SKM-1 treated with dmso at 0.1 percent for 144 hours (cell line): Measurements from ENCODE around the gene MAPK1IP1L.

Source experiments
- DNase-seq: peaks from one replicate; lab custom pipeline; 2025; ENCODE audit not compliant: unreplicated experiment; lab: John Stamatoyannopoulos, UW

Gene MAPK1IP1L

DNA sequence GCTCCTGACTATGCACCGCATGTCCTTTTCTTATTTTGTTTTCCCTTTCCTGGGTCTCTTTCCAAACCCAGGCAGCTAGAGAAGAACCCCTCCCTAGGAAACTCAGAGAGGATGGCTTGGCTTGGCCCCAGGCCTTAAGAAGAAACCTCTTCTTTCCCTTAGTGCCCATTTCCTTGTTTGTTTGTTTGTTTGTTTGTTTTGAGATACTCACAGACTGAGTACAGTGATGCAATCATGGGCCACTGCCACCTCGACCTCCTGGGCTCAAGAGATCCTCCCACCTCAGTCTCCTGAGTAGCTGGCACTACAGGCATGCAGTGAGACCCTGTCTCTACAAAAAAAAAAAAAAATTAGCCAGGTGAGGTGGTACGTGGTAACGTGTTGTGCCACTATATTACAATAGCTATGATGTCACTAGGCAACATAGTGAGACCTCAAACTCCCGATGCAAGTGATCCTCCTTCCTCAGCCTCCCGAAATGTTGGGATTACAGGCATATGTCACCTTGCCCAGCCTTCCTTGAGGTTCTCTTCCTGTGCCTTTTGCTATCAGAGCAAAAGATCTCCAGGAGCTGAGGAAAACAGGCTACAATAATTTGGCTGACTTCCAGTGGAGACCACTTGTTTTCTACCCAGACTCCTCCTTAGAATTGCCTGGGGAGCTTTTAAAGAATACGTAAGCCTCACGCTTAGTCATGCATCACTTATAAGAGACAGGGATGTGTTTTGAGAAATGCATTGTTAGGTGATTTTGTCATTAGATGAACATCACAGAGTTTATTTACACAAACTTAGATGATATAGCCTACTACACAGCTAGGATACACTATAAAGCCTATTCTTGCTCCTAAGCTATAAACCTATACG lies 43.1 kb downstream of the MAPK1IP1L start:
- no peak for DNase-seq

DNA sequence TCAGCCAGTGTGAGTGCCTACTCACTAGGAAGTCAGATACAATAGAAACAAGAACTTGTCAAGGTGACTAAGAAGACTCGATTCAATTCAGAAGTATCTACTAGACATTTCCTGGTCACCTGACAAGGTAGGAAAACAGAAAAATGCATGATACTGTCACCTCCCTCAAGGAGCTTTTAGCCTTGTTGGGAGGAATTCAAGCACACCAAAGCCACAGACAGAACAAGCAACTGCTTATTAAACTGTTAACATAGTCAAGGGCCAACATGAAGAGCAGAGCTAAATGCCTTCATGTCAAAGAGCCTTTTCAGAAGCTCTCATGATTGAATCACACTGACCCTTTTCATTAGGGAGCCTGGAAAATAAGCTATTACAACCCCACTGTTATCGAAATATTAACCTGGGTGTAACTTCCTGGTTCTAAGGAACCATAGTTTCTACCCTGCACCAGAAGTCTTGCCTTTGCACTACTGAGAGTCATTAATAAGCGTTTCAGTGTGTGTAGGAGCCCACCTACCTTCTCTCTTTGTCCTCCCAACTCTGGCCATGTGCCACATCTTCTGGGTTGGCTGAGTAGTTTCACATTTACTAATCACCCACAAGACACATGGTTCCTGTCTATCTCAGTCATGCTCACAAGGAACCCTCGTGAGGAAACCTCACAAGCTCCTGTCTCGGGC lies 46.6 kb downstream of the MAPK1IP1L start:
- DNase-seq: no peak

DNA sequence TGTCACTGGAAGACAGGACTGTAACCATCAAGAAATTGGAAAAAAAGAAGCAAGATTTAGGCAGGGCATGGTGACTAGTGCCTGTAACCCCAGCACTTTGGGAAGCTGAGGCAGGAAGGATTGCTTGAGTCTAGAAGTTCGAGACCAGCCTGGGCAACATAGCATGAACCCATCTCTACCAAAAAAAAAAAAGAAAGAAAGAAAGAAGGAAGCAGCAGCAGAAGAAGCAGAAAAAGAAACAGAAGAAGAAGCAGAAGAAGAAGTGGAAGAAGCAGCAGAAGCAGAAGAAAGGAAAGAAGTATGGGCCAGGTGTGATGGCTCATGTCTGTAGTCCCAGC lies 47.1 kb downstream of the MAPK1IP1L start:
- DNase-seq: no peak

DNA sequence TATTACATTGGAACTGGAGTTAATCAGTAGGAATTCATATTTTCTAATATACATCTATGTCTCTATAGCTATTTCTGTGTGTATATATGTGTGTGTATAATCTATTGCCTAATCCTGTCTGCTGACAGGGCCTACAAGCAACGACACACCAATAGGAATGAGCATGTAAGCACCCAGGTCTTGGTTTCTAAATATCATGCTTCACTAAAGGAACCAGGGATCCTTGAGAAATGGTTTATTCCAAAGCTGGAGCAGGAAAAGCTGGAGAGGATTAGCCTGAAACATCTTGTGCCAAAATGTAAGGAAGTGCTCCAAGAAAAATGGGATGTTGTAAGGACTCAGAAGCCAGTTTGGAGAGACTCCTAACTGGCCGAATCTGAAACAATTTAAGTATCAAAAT lies 48.3 kb downstream of the MAPK1IP1L start:
- DNase-seq: no peak

DNA sequence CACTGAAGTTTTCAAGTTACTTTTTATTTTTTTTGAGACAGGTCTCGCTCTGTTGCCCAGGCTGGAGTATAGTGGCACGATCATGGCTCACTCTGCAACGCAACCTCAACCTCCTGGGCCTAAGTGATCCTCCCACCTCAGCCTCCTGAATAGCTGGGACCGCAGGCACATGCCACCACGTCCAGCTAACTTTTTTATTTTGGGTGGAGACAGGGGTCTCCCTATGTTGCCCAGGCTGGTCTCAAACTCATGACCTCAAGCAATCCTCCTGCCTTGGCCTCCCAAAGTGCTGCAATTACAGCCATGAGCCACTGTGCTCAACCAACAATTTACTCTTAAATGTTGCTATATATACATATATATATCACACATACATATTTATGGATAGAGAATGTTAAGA lies 50.3 kb downstream of the MAPK1IP1L start:
- DNase-seq: no peak

DNA sequence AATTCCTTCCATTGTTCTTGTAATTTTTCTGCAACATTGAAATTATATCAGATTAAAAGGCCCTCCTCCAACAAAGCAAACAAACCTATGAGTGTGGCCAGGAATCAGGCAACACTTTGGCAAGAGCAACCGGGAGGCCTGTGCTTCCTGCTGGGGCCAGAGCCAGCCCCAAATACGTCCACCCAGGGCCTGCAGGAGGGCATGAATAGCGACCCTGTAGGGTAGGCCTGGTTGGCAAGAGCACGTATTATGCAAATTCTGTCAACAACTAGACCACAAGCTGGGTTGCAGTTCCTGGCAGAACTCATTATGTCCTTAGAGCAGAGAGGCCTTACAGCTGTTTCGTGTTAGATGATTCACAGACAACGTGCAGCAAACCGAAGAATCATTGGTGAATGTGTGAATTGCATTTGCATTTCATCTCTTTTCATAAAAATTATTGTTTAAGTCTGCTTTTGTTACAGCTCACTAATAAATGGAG lies 50.7 kb downstream of the MAPK1IP1L start:
- no peak for DNase-seq

DNA sequence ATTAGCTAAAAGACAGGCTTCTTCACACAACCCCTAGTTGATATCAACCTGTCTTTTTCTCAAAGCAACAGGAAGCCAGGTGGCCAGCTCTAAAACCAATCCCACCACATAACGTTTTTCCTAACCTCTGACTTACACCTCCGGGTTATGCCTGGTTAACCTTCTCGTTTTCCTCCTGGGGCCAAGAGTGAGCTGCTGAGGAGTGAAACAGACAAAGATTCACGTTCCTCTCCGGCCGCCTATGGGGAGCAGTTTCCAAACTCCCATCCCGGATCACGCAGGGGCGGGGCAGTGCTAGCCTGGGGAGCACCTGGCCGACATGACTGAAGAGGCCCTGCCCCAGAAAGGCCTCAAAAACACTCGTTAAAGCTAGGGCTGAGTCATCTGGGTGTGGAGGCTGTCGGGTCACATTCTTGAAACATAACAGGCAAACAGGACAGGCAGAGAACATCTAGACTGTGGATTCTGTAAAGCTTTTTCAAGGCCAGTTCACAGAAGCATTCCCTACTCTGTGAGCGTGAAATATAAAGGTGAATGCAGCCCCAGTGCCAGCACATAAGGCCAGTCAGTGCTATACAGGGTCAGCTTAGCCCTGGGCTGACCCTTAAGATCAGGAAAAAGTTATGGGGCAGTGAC lies 51.7 kb downstream of the MAPK1IP1L start:
- no peak for DNase-seq

DNA sequence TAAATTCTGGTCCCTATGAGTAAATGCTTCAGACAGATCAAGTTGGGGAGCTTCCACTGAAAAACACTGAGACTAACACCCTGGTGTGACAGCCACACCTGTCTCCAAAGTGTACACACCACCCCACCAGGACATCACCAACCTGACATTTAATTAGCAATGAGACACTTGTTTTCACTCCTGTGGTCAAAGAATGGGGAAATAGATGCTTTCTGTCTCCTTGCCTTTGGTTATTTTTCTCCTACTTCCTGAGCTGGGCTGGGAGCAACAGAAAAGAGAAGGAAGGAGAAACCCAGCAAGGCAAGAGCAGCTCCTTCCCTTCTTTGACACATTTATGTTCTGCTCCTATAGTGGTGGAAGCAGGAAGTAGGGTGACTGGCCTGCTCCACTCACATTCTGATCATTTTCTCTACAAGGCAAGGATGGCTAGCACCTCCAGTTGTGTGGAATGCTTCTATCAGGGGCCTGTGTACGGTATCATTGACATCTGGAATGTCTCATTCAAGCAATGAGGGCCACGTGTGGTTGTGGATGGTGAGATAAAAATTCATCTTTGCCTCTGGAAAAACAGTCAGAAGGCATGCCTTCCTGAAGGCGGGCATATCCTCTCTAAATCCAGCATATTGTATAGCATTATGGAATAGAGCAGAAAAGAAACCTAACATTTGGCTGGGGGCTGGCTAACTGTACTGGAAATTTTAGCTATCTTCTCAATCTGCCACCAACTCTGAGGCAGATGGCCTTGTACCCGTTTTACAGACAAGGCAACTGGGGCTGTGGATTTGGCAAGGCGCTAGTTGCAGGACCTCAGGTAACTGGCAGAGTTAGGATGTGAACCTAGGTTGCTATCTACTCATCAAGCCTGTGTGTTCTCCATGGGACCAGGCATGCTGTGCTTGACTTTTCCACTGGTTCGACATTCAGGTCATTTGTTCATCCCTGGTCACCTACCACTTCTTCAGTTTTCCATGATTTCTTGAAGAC lies 52.8 kb downstream of the MAPK1IP1L start:
- peak; percentile 60 for DNase-seq

DNA sequence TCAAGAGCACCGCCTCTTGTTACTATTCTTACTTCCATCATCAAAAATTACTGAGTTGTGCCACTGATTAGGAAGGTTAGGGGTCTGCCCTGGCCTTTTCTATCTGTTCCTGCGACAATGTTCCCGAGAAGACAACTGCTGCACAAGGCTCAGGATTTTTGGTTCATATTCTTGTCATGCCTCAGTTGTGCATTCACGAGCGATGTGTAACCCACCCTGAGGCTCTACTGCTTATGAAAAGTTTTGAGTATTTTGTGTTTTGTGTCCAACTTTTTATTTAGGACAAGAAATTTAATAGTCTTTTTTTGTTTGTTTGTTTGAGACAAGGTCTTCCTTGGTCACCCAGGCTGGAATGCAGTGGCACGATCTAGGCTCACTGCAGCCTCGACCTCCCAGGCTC lies 54.5 kb downstream of the MAPK1IP1L start:
- DNase-seq: no peak

DNA sequence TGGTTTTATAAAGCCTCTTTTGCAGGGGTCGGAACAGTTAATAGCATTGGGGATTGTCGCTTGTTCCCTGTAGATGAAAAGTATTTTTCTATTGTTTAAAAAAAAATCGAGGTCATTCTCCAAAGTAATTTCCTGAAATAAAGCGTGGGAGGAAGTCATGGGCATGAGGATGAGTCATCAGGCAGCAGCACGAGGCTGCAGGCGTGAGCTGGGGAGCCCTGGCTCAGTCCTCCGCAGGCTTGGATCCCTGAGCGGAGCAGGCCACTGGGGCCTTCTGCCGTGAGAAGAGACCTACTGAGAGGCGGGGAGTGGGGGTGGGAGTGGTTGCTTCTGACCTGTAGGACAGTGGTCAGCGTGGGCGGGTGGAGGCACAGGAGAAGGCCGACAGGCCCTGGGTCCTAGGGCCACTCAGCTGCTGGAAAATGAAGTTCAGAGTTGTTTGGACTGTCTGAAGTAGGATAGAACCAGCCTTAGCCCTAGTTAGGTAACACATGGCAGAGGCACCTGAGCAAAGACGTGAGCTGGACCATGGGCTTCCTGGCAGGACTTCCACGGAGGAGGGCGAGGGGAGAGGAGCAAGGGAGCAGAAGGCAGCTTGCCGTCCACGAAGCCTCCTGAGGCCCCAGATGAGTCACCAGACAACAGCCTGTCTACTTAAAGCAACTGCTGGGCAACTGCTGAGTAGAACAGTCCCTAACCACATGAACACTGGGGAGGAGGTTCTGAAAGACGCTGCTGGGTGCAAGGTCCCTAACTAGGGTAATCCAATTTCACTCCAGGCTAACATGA lies 56.5 kb downstream of the MAPK1IP1L start:
- DNase-seq: no peak

DNA sequence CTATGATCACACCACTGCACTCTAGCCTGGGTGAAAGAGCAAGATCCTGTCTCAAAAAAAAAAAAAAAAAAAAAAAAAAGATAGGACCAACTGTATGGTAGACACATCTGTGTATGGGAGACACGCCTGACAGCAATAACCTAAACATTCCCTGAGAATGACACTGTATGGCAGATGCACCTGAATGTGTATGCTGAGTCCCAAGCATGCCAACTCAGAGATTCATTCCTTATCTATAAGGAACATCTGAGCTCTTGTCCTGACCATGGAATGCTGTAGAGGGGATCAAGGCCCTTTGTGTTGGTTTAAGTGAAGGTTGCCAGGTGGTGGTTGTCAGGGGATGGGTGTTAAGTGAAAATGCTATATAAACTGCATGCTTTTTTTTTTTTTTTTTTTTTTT lies 58.4 kb downstream of the MAPK1IP1L start:
- DNase-seq: no peak

DNA sequence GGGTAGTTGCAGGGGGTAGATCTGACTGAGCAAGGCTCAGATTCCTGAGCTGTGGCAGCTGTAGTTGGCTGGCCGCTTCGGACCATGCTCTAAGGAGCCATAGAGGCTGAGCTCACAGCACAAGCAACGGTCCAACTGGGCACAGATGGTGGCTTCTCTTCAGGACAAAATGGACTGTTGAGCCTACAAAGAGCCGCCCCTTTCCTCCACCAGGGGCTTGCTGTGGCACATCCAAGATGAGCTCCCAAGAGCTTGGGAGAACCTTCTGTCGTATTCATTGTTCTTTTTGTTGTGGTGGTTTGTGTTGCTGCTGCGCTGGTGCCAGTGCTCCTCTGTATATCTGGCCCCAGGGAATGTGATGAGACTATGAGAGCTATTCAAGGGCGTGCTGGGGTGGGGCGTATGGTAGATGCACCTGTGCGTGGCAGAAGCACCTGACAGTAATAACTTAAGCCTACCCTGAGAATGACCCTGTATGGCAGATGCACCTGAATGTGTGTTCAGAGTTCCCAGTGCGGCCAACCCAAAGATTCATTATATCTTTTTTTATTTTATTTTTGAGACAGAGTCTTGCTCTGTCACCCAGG lies 59.8 kb downstream of the MAPK1IP1L start:
- no peak for DNase-seq

DNA sequence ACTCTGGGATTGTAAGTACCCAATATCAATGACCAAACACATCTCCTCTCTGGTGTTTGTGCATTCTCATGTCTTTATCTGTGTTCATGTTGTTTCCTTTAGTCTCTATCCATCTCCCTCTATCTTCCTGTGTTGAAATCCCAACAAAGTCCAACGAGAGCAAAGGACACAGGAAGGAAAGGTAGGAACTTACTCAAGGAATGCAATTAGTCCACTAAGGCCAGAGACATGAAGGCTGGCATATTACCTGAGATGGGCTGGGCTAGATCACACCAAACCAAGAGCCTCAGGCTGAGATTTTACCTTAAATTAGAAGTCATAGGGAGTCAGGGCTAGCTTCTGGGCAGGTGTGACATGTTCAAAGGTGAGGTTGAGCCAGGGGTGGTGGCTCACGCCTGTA lies 63.3 kb downstream of the MAPK1IP1L start:
- DNase-seq: no peak

DNA sequence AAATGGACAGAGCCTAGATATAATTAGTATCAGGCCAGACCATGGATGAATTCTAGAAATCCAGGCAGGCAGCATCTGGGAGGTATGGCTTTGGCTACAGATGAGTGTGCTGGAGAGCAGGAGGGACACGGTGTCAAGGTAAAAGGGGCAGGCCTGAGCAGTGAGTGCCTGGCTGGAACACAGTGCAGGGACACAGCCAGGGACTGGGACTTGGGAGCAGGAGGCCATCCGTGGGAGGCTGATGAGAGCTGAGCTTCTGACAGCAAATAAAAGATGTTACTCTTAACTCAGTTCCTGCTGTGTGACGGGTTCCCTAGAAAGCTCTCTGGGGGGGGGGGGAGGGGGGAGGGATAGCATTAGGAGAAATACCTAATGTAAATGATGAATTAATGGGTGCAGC lies 64.0 kb downstream of the MAPK1IP1L start:
- no peak for DNase-seq

DNA sequence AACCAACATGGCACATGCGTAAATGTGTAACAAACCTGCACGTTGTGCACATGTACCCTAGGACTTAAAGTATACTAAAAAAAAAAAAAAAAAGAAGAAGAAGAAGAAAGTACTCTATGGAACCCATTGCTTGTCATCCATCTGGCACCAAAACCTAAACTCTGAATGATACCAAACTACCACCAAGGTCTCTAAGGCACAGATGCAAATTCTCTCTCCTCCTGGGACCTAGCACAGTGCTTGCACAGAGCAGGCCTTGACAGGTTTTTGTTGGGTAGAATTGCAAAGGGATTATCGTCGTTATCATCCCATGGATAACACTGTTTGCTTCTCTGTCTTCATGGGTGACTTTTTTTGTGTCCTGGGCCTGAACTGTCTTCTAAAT lies 64.4 kb downstream of the MAPK1IP1L start:
- no peak for DNase-seq

DNA sequence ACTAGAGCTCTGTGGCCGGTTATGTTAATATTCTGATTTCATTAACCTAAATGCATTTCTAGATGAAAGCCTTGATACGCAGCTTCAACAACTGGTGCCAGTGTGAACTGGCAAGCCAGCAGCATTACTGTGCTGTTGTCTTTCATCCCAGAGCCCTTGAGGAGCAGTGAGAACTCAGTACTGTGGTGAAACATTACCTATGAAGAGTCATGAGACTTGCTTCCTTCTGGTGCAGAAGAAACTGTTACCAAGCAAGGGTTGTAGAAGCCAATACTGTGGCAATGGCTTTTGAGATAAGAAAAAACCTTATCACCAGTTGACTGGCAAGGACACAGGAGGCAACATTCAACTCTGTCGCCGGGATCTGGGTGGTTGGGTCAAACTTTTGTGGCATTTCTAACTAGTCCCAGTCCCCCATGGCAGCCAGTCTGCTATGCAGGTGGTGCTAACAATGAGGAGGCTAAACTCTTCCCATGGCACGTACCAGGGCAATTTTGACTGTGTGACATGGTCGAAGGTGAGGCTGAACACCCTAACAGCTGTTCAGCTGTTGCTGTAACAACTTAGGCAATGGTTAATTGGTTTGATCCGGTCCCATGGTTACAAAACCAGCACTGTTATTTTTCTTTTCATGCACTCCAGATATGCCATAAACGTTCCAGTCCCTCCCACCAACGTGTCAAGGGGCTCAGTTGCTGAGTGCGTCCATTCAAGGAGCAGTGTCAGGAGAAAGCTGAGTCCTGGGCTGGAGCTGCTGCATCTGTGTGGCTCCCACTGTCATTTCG lies 65.0 kb downstream of the MAPK1IP1L start:
- no peak for DNase-seq

DNA sequence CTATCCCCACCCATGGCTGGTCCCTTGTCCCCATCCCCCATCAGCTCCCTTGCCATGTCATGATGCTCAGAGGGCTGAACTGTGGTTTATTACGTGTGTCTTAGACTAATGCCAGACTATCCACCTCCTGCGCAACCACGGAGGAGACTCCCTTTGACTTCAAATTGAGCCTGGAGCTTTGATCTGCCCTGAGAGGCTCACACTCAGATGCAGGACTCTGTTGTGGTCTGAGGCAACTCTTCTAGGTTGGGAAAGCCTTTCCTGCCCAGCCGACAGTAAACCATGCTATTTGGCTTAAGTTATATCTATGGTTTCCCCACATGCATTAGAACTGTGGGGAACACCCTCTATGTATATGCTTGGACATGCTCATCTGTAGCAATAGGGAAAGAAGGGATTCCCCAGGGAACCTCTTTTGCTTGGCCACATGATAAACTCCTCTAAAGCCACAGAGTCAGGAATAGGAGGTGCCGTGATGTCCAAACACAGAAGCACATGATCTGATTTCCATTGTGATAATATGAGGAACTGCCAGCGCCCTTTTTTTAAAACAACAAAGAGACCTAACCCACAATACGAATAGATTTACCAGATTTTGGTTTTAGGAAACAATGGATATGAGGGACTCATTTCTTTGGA lies 66.5 kb downstream of the MAPK1IP1L start:
- DNase-seq: peak; percentile 53

DNA sequence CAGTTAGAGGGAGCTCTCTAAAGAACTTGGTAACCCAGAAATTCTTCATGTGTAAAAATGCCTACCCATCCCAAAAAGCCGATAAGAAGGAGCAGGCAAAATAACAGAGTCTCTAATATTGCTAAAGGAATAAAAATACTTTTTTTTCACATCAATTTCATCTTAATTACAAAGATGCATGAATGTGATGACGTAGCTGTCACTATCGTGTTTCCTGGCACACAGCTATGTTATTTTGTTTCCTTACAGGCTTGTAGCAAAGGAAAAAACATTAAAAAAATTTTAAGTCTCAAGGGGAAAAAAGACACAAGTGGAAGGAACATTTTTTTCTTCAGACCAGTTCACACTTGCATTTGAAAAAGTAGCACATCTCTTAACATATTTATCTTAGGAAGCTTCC lies 67.3 kb downstream of the MAPK1IP1L start:
- DNase-seq: no peak
